Activated naive CD8-positive, alpha-beta T cell treated with anti-CD3 and anti-CD28 coated beads, Interleukin-2, amount 50 U/mL, for 24 hours (primary cell): ENCODE data around the gene GABRB1.
"Not testable (repeated sequence)": the region's sequence is repeated elsewhere in the genome, so short reads cannot be mapped to it uniquely, and the experiment has no call there.

Experiments used
- ATAC-seq: fragments of 150-1000 bp; cut with Tn5 transposase; one replicate; pipeline ENCODE4 v1.10.0; 2021
- DNase-seq: peaks from one replicate; pipeline ENCODE4 v3.0.0; 2021
- H3K27ac Mint-ChIP-seq: one replicate; pipeline ENCODE4 v1.8.0; 2021; ENCODE audit warnings: mild to moderate bottlenecking, mixed read lengths
- H3K27me3 Mint-ChIP-seq: one replicate; pipeline ENCODE4 v1.8.0; 2021; ENCODE audit warnings: mixed read lengths
- H3K36me3 Mint-ChIP-seq: one replicate; pipeline ENCODE4 v1.8.0; 2021; ENCODE audit warnings: low read depth, mixed read lengths
- H3K4me1 Mint-ChIP-seq: one replicate; pipeline ENCODE4 v1.8.0; 2021; ENCODE audit warnings: mixed read lengths
- H3K4me3 Mint-ChIP-seq: one replicate; pipeline ENCODE4 v1.8.0; 2021; ENCODE audit warnings: mild to moderate bottlenecking, moderate library complexity, mixed read lengths
- H3K9me3 Mint-ChIP-seq: one replicate; pipeline ENCODE4 v1.8.0; 2021; ENCODE audit warnings: mixed read lengths

GABRB1 gene

DNA sequence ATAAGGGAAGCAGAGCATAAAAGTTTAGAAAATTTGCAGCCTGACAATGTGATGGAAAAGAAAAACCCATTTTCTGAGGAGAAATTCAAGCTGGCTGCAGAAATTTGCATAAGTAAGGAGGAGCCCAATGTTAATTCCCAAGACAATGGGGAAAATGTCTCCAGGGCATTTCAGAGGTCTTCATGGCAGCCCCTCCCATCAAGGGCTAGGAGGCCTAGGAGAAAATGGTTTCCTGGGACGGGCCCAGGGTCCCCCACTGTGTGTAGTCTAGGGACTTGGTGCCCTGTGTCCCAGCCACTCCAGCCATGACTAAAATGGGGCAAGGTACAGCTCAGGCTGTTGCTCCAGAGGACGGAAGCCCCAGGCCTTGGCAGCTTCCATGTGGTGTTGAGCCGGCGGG, 259.5 kb downstream of the GABRB1 start:
- H3K27ac Mint-ChIP-seq, ATAC-seq, H3K4me1 Mint-ChIP-seq, DNase-seq, H3K27me3 Mint-ChIP-seq, H3K9me3 Mint-ChIP-seq, H3K36me3 Mint-ChIP-seq, H3K4me3 Mint-ChIP-seq: not testable (repeated sequence)

DNA sequence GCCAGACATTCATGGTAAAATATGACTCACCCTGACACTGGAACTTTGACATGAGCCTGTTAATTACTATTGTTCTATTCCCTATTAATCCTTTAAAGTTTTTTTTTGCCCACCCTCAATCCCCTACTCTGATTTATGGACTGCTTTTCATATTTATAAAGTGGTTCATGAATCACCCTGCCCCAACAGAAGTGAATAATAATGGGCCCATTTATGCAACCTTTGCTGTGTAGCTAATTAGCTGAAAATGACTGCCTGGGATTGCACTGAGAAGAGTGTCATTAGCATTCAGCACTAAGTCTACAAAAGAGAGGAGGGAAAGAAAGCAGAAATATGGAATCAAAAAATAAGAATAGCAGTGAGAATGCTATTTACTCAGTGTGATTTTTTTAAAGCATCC, 277.8 kb downstream of the GABRB1 start:
- ATAC-seq (no peak), DNase-seq (no peak)
- no peaks in the 10 kb centered on the region for H3K9me3 Mint-ChIP-seq
- H3K27ac Mint-ChIP-seq: no peak overlapping the region
- no peaks in the 10 kb centered on the region for H3K4me1 Mint-ChIP-seq
- no peaks in the 10 kb centered on the region for H3K36me3 Mint-ChIP-seq
- peaks cover 8% of the 10 kb centered on the region for H3K27me3 Mint-ChIP-seq
- H3K4me3 Mint-ChIP-seq: no peak overlapping the region

DNA sequence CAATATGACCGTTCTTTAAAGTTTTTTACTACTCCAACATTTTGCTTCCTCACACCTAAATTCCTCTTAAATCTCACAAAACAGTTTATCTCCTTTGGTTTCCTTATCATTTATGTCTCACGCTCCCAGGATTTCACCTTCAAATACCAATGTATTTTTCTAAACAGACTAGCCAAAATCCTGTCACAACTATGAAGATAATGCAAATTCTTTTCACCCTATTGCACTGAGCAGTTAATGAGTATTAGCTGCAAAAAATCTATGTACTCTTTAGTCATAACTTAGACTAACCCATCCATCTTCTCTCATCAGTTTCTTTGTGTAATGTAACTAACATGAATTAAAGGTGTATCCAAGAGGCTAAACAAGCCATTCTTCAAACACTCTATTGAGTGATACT, 280.8 kb downstream of the GABRB1 start:
- Mint-ChIP-seq H3K27ac (no peak overlapping the region), H3K36me3 (no peaks in the 10 kb centered on the region), H3K27me3 (peaks cover 5% of the 10 kb centered on the region), H3K9me3 (no peaks in the 10 kb centered on the region), H3K4me1 (no peaks in the 10 kb centered on the region), H3K4me3 (no peak overlapping the region)
- ATAC-seq (no peak), DNase-seq (no peak)

DNA sequence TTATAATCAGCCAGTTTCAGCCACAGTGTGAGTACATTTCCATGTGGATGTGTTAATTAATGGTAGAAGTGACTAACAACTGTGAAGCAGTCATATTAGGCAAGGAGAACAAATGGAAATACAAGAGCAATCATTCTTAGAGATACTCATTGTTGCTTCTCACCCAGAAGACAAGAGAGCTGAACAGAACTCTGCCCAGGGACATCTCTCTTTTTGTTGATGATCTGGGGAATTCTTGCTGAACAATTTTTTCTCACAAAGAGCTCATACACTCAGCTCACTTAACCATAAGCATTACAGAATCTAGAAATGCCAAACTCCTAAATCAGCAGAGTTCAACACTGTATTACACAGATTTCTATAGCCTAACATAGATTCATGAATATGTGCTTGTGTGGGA, 282.0 kb downstream of the GABRB1 start:
- ATAC-seq (no peak), DNase-seq (no peak)
- H3K4me1 Mint-ChIP-seq: no peaks in the 10 kb centered on the region
- H3K4me3 Mint-ChIP-seq: no peak overlapping the region
- no peak overlapping the region for H3K27ac Mint-ChIP-seq
- no peaks in the 10 kb centered on the region for H3K36me3 Mint-ChIP-seq
- H3K9me3 Mint-ChIP-seq: no peaks in the 10 kb centered on the region
- H3K27me3 Mint-ChIP-seq: peaks cover 5% of the 10 kb centered on the region

DNA sequence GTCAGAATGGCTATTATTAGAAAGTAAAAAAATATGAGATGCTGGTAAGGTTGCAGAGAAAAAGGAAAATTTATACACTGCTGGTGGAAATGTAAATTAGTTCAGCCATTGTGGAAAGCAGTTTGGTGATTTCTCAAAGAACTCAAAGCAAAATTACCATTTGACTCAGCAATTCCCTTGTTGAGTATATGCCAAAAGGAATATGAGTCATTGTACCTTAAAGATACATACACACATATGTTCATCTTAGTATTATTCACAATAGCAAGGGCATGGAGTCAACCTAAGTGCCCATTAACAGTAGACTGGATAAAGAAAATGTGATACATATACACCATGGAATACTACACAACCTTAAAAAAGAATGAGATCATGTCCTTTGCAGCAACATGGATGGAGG, 284.0 kb downstream of the GABRB1 start:
- no peak for DNase-seq
- ATAC-seq: peak; percentile 54
- no peaks in the 10 kb centered on the region for H3K36me3 Mint-ChIP-seq

GRCh38 chr4:47326025-47326424, 294.7 kb downstream of the GABRB1 start:
- ATAC-seq: no peak
- no peaks in the 10 kb centered on the region for H3K9me3 Mint-ChIP-seq
- H3K4me1 Mint-ChIP-seq: no peaks in the 10 kb centered on the region
- no peaks in the 10 kb centered on the region for H3K36me3 Mint-ChIP-seq
- H3K4me3 Mint-ChIP-seq: no peak overlapping the region
- no peak overlapping the region for H3K27ac Mint-ChIP-seq
- no peak for DNase-seq
- peaks cover 4% of the 10 kb centered on the region for H3K27me3 Mint-ChIP-seq

More for the DNA sequence above, 284.0 kb downstream of the GABRB1 start:
- Mint-ChIP-seq H3K27ac (no peak overlapping the region), H3K4me1 (no peaks in the 10 kb centered on the region), H3K4me3 (no peak overlapping the region), H3K9me3 (no peaks in the 10 kb centered on the region), H3K27me3 (peaks cover 5% of the 10 kb centered on the region)

DNA sequence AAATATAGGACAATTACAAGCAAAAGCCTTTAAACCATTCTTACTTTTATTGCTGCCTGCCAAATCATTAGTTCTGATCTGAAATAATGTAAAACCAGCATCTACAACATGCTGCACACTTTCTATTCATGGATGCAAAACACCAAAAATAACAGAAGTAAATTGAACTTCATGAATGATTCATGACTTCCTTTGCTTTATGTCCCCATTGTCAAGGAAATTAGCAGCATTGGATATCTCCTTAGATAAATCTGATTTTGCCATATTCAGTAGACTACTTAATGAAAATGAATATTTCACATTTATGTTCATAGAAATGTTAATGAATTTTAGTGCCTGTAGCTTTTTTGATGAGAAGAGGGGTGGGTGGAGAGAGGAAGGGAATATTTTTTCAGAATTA, 299.5 kb downstream of the GABRB1 start:
- H3K36me3 Mint-ChIP-seq: no peaks in the 10 kb centered on the region
- H3K27ac Mint-ChIP-seq: no peak overlapping the region
- no peak overlapping the region for H3K4me3 Mint-ChIP-seq
- DNase-seq (no peak), ATAC-seq (no peak)
- H3K4me1 Mint-ChIP-seq: no peaks in the 10 kb centered on the region
- peaks cover 3% of the 10 kb centered on the region for H3K27me3 Mint-ChIP-seq
- H3K9me3 Mint-ChIP-seq: no peaks in the 10 kb centered on the region

- DNase-seq (no peak), ATAC-seq (no peak)
- Mint-ChIP-seq H3K9me3 (no peaks in the 10 kb centered on the region), H3K27ac (no peak overlapping the region), H3K4me1 (no peaks in the 10 kb centered on the region), H3K36me3 (no peaks in the 10 kb centered on the region), H3K4me3 (no peak overlapping the region), H3K27me3 (peaks cover 8% of the 10 kb centered on the region)
Measured at GRCh38 chr4:47334652-47335051, 303.3 kb downstream of the GABRB1 start.

DNA sequence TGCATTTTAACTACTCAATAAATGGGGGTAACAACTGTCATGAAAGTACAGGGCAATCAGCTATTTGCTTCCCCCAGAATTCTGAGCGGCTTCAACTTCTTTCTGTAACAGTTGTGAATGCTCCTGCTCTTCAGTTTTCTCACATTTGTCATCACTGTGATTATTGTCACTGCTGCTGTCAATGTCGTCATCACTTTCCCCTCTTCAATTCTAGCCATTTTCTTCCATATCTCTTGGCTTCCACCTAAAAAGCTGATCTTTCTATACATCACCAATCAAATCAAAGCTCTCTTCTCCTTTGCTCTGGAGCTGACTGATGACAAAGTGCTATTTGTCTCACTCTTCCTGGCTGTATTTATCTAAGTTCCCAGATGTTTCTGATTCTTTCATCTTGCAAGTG, 306.5 kb downstream of the GABRB1 start:
- Mint-ChIP-seq H3K27ac (no peak overlapping the region), H3K36me3 (no peaks in the 10 kb centered on the region), H3K27me3 (peaks cover 6% of the 10 kb centered on the region), H3K4me3 (no peak overlapping the region), H3K4me1 (no peaks in the 10 kb centered on the region), H3K9me3 (no peaks in the 10 kb centered on the region)
- ATAC-seq (no peak), DNase-seq (no peak)

DNA sequence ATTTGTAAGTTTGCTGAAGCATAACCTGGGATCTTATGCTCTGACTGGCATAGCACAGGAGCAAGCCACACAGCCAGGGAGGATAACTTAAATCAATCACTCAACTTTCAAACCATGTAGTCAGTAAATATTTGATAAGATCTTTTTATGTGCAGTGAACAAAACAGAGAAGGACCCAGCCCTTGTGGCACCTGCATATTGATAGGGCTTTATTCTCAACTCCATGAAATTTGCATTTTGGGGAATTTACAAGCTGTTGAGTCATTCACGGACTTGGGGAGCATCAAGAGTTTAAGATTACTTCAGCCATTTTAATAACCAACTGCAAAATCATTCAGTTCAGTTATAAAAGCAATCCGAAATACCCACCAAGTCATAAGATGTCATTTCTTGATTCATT, 309.5 kb downstream of the GABRB1 start:
- Mint-ChIP-seq H3K36me3 (no peaks in the 10 kb centered on the region), H3K4me1 (no peaks in the 10 kb centered on the region), H3K27me3 (peaks cover 8% of the 10 kb centered on the region), H3K27ac (no peak overlapping the region), H3K9me3 (no peaks in the 10 kb centered on the region), H3K4me3 (no peak overlapping the region)
- no peak for ATAC-seq
- no peak for DNase-seq

DNA sequence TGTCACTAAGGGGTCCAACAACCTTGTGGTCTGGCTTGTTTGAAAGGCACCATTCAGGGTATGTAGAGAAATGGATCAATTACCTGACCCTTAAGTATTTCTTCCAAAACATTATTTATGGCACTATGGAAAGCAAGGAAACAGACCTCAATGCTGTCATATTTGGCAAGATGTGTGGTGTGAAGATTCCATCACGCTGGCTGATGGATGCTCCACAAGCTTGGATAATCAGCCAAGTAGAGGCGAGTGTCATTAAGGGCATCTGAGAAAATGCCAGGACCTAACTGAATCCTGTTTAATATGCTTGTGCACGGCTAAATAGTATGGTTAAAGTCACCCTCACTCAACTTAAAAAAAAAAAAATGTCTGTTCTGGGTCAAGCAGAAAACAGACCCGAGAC, 311.4 kb downstream of the GABRB1 start:
- DNase-seq (no peak), ATAC-seq (no peak)
- no peaks in the 10 kb centered on the region for H3K36me3 Mint-ChIP-seq
- H3K4me1 Mint-ChIP-seq: no peaks in the 10 kb centered on the region
- no peak overlapping the region for H3K27ac Mint-ChIP-seq
- H3K9me3 Mint-ChIP-seq: no peaks in the 10 kb centered on the region
- H3K4me3 Mint-ChIP-seq: no peak overlapping the region
- H3K27me3 Mint-ChIP-seq: peaks cover 6% of the 10 kb centered on the region

GRCh38 chr4:47349326-47349725, 318.0 kb downstream of the GABRB1 start:
- Mint-ChIP-seq H3K27ac (no peak overlapping the region), H3K36me3 (no peaks in the 10 kb centered on the region), H3K4me3 (no peak overlapping the region), H3K9me3 (no peaks in the 10 kb centered on the region), H3K27me3 (peaks cover 8% of the 10 kb centered on the region), H3K4me1 (no peaks in the 10 kb centered on the region)
- ATAC-seq (no peak), DNase-seq (no peak)

GRCh38 chr4:47355568-47355967, 324.2 kb downstream of the GABRB1 start:
- no peaks in the 10 kb centered on the region for H3K36me3 Mint-ChIP-seq
- ATAC-seq (no peak), DNase-seq (no peak)
- no peaks in the 10 kb centered on the region for H3K9me3 Mint-ChIP-seq
- H3K4me3 Mint-ChIP-seq: no peak overlapping the region
- H3K27ac Mint-ChIP-seq: no peak overlapping the region
- peaks cover 8% of the 10 kb centered on the region for H3K27me3 Mint-ChIP-seq
- H3K4me1 Mint-ChIP-seq: no peaks in the 10 kb centered on the region

- DNase-seq (no peak), ATAC-seq (no peak)
- H3K4me1 Mint-ChIP-seq: no peaks in the 10 kb centered on the region
- no peak overlapping the region for H3K27ac Mint-ChIP-seq
- H3K4me3 Mint-ChIP-seq: no peak overlapping the region
- H3K27me3 Mint-ChIP-seq: peaks cover 21% of the 10 kb centered on the region
- H3K9me3 Mint-ChIP-seq: no peaks in the 10 kb centered on the region
- H3K36me3 Mint-ChIP-seq: no peaks in the 10 kb centered on the region
Measured at GRCh38 chr4:47359891-47360290, 328.5 kb downstream of the GABRB1 start.

GRCh38 chr4:47367761-47368160, 336.4 kb downstream of the GABRB1 start:
- DNase-seq (no peak), ATAC-seq (no peak)
- H3K4me3 Mint-ChIP-seq: no peak overlapping the region
- no peaks in the 10 kb centered on the region for H3K36me3 Mint-ChIP-seq
- H3K27ac Mint-ChIP-seq: no peak overlapping the region
- no peaks in the 10 kb centered on the region for H3K4me1 Mint-ChIP-seq
- H3K27me3 Mint-ChIP-seq: peaks cover 3% of the 10 kb centered on the region
- H3K9me3 Mint-ChIP-seq: no peaks in the 10 kb centered on the region

DNA sequence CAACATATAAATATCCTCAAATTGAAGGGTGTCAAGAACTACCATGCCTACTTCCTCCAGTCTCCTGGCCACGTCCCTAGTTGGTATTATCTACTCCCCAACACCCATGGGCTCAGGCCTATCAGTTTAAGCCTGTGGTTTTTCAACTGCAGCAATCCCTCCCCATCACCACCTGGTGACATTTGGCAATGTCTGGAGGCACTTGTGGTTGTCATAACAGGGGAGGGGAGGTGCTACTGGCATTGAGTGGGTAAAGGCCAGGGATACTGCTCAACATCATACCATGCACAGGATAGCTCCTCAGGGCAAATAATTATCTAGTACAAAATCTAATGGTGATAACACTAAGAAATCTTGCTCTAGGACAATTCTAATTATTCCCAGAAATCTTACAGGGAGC, 336.8 kb downstream of the GABRB1 start:
- H3K27me3 Mint-ChIP-seq: peaks cover 2% of the 10 kb centered on the region
- no peak overlapping the region for H3K4me3 Mint-ChIP-seq
- ATAC-seq: no peak
- H3K27ac Mint-ChIP-seq: no peak overlapping the region
- no peaks in the 10 kb centered on the region for H3K9me3 Mint-ChIP-seq
- H3K4me1 Mint-ChIP-seq: no peaks in the 10 kb centered on the region
- DNase-seq: no peak
- no peaks in the 10 kb centered on the region for H3K36me3 Mint-ChIP-seq
